Measurements from ENCODE around the gene BLOC1S4.
"Not testable (repeated sequence)": the region's sequence is repeated elsewhere in the genome, so short reads cannot be mapped to it uniquely, and the experiment has no call there.

- TF ChIP-seq POLR2AphosphoS5 (IDR thresholded peaks at IDR 0.05; ENCODE audit: borderline replicate concordance, low read depth, low read length); EZH2 (IDR thresholded peaks at IDR 0.05): not testable (repeated sequence)
Measured at GRCh38 chr4:6673191-6673659, 42.7 kb upstream of the BLOC1S4 start.

Measured in SK-N-MC (cell line).